GM12878 (cell line): ENCODE results near the gene CHMP4A.

Source experiments
- EZH2 ChIP-seq: IDR thresholded peaks from 2 replicates; pipeline ENCODE4 v1.6.1; 2012; ENCODE audit warnings: low read depth, mild to moderate bottlenecking, control low read depth, inconsistent platforms, low read length, borderline replicate concordance; ENCODE audit not compliant: control insufficient read depth
- FOXM1 ChIP-seq: IDR thresholded peaks from 2 replicates; pipeline ENCODE4 v1.6.1; 2012; ENCODE audit warnings: low read depth, mild to moderate bottlenecking, inconsistent platforms, low read length, moderate library complexity
- IKZF1 ChIP-seq: fragments of 450-650 bp; conservative IDR thresholded peaks from 2 replicates; pipeline ENCODE4 v1.6.1; 2017; ENCODE audit warnings: antibody characterized with exemption, mild to moderate bottlenecking
- JUNB ChIP-seq: IDR thresholded peaks from 2 replicates; pipeline ENCODE4 v1.6.1; 2016; ENCODE audit warnings: antibody characterized with exemption, mild to moderate bottlenecking
- SMC3 ChIP-seq: IDR thresholded peaks from 2 replicates; pipeline ENCODE4 v1.6.1; 2011; ENCODE audit warnings: low read length, improper control_type of control experiment, borderline replicate concordance
- SUZ12 ChIP-seq: fragments of 200-600 bp; sonication (generic); IDR thresholded peaks from one replicate; pipeline ENCODE4 v1.6.1; 2018; ENCODE audit warnings: antibody characterized with exemption, mild to moderate bottlenecking; ENCODE audit not compliant: unreplicated experiment
- TF ChIP-seq, protein P1 (sequence below), 3 experiments: IDR thresholded peaks in 2 of 3; conservative IDR thresholded peaks in 1 of 3; 2 replicates each; pipeline ENCODE4 v1.5.1; 2011; ENCODE audit warnings: low read depth in 3 of 3, low read length in 3 of 3, mild to moderate bottlenecking in 3 of 3, control low read depth in 2 of 3, moderate library complexity in 2 of 3, inconsistent platforms in 1 of 3, mixed read lengths in 1 of 3; ENCODE audit not compliant: control insufficient read depth in 2 of 3, insufficient read depth in 1 of 3; ENCODE audit errors: extremely low read depth in 1 of 3

DNA sequence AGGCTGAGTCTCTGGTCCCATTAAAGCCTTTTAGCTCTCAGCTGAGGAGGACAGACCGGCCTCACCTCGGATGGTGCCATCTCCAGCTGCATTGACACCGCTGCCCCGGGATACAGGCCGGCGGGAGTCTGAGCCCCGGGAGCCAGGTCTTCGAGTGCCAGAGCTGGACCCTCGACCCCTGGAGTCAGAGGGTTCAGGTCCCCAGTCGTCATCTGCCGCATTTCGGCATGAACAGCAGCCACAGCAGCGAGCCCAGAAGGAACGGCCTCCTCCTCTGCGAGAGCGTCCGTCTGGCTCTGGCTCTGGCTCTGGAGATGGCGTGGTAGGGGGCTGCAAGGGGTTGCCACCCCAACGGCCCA lies 48.7 kb upstream of the CHMP4A start:
- TF ChIP-seq, protein P1, sequence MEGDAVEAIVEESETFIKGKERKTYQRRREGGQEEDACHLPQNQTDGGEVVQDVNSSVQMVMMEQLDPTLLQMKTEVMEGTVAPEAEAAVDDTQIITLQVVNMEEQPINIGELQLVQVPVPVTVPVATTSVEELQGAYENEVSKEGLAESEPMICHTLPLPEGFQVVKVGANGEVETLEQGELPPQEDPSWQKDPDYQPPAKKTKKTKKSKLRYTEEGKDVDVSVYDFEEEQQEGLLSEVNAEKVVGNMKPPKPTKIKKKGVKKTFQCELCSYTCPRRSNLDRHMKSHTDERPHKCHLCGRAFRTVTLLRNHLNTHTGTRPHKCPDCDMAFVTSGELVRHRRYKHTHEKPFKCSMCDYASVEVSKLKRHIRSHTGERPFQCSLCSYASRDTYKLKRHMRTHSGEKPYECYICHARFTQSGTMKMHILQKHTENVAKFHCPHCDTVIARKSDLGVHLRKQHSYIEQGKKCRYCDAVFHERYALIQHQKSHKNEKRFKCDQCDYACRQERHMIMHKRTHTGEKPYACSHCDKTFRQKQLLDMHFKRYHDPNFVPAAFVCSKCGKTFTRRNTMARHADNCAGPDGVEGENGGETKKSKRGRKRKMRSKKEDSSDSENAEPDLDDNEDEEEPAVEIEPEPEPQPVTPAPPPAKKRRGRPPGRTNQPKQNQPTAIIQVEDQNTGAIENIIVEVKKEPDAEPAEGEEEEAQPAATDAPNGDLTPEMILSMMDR (IDR thresholded peaks at IDR 0.05 in 2 of 3, conservative IDR thresholded peaks at IDR 0.05 in 1 of 3; ENCODE audit: control insufficient read depth in 2 of 3, extremely low read depth in 1 of 3, insufficient read depth in 1 of 3, low read depth in 3 of 3, low read length in 3 of 3): no peak
- TF ChIP-seq SUZ12 (no peak), SMC3 (no peak), EZH2 (no peak), FOXM1 (no peak), IKZF1 (no peak), JUNB (no peak)
